Measurements from ENCODE around the gene MVK.

- TF ChIP-seq CTCF (IDR thresholded peaks at IDR 0.05): no peak
- TF ChIP-seq POLR2A (IDR thresholded peaks at IDR 0.05): no peak
These were observed 4.8 kb downstream of the MVK start for GRCh38 chr12:109578330-109578927.

Measured in body of pancreas (tissue), 4 donors.